CD14-positive monocyte (primary cell): ENCODE data around the gene CNTNAP2. TPM values are rescaled to one million over a fixed set of nuclear protein-coding genes. Genes with fewer than 3 reads are reported as not detected.

ENCODE experiments used
- DNase-seq, 3 donors: peaks; one replicate each; pipeline ENCODE4 v3.0.0-alpha.2; 2011 to 2022
- H2AFZ ChIP-seq: 2 replicates; pipeline ENCODE4 v1.6.0; 2012; ENCODE audit warnings: mild to moderate bottlenecking, low read depth, low read length, inconsistent platforms; ENCODE audit not compliant: insufficient read depth, poor library complexity, severe bottlenecking
- H3K27ac ChIP-seq, 2 donors: 1 replicate in 1 of 2; 2 replicates in 1 of 2; pipeline ENCODE4 v1.5.1; 2012 to 2013; ENCODE audit warnings: low read length in 2 of 2, control low read depth in 1 of 2, inconsistent platforms in 1 of 2, low read depth in 1 of 2, mild to moderate bottlenecking in 1 of 2
- H3K27me3 ChIP-seq, 2 donors: one replicate each; pipeline versions ENCODE4 v1.6.0 to v1.6.1; 2011 to 2013; ENCODE audit warnings: low read length in 2 of 2; ENCODE audit not compliant: control insufficient read depth in 2 of 2, insufficient read depth in 2 of 2
- H3K36me3 ChIP-seq, 2 donors: replicated peaks in 1 of 2; 1 replicate in 1 of 2; 2 replicates in 1 of 2; pipeline versions ENCODE4 v1.5.1 to v1.6.1; 2012 to 2013; ENCODE audit warnings: low read length in 2 of 2, control low read depth in 1 of 2, inconsistent platforms in 1 of 2, mild to moderate bottlenecking in 1 of 2; ENCODE audit not compliant: insufficient read depth in 2 of 2, control insufficient read depth in 1 of 2
- H3K4me1 ChIP-seq, 2 donors: 1 replicate in 1 of 2; 2 replicates in 1 of 2; pipeline versions ENCODE4 v1.5.1 to v1.6.1; 2012 to 2013; ENCODE audit warnings: low read length in 2 of 2, control low read depth in 1 of 2, inconsistent platforms in 1 of 2, mild to moderate bottlenecking in 1 of 2, moderate library complexity in 1 of 2; ENCODE audit not compliant: insufficient read depth in 2 of 2, control insufficient read depth in 1 of 2
- H3K4me2 ChIP-seq: replicated peaks from 2 replicates; pipeline ENCODE3; 2012; ENCODE audit warnings: low read length, moderate library complexity, mild to moderate bottlenecking; ENCODE audit not compliant: poor library complexity, severe bottlenecking; ENCODE audit errors: extremely low read depth
- H3K4me3 ChIP-seq, 3 experiments: fragments of 200-600 bp in 1 of 3; sonication (generic) in 1 of 3; replicated peaks in 1 of 3; 1 replicate in 2 of 3; 2 replicates in 1 of 3; pipeline ENCODE4 v1.5.1; 2011 to 2013; ENCODE audit warnings: low read length in 3 of 3, mild to moderate bottlenecking in 3 of 3, control low read depth in 2 of 3, low read depth in 2 of 3, inconsistent platforms in 1 of 3, moderate library complexity in 1 of 3
- H3K79me2 ChIP-seq: 2 replicates; pipeline ENCODE4 v1.6.0; 2012; ENCODE audit warnings: mild to moderate bottlenecking, control low read depth, inconsistent platforms, low read length, moderate library complexity; ENCODE audit not compliant: insufficient read depth
- H3K9ac ChIP-seq: 2 replicates; pipeline ENCODE4 v1.6.0; 2017; ENCODE audit warnings: low read length, mild to moderate bottlenecking; ENCODE audit not compliant: insufficient read depth, poor library complexity, severe bottlenecking
- H3K9me3 ChIP-seq, 2 donors: replicated peaks in 1 of 2; 1 replicate in 1 of 2; 2 replicates in 1 of 2; pipeline versions ENCODE4 v1.5.1 to v1.6.1; 2012 to 2013; ENCODE audit warnings: low read length in 2 of 2, control low read depth in 1 of 2; ENCODE audit not compliant: control insufficient read depth in 1 of 2, insufficient read depth in 1 of 2
- H4K20me1 ChIP-seq: 2 replicates; pipeline ENCODE4 v1.6.0; 2012; ENCODE audit warnings: mild to moderate bottlenecking, low read length, control low read depth, moderate library complexity; ENCODE audit not compliant: insufficient read depth
- H3K27ac Mint-ChIP-seq, 7 donors: one replicate each; pipeline ENCODE4 v1.8.0; 2020; ENCODE audit warnings: mild to moderate bottlenecking in 7 of 7, mixed read lengths in 7 of 7, moderate library complexity in 6 of 7, inconsistent platforms in 2 of 7
- H3K27me3 Mint-ChIP-seq, 3 donors: one replicate each; pipeline ENCODE4 v1.8.0; 2021 to 2022; ENCODE audit warnings: low read depth in 3 of 3, mild to moderate bottlenecking in 3 of 3, mixed read lengths in 3 of 3, moderate library complexity in 3 of 3, inconsistent platforms in 1 of 3
- H3K36me3 Mint-ChIP-seq, 2 donors: one replicate each; pipeline ENCODE4 v1.8.0; 2020; ENCODE audit warnings: mixed read lengths in 2 of 2, inconsistent platforms in 1 of 2, mild to moderate bottlenecking in 1 of 2
- H3K4me1 Mint-ChIP-seq: one replicate; pipeline ENCODE4 v1.8.0; 2020; ENCODE audit warnings: mild to moderate bottlenecking, mixed read lengths
- H3K4me3 Mint-ChIP-seq, 2 donors: one replicate each; pipeline ENCODE4 v1.8.0; 2020; ENCODE audit warnings: mild to moderate bottlenecking in 2 of 2, mixed read lengths in 2 of 2, moderate library complexity in 1 of 2
- H3K9me3 Mint-ChIP-seq, 7 donors: one replicate each; pipeline ENCODE4 v1.8.0; 2020 to 2022; ENCODE audit warnings: mixed read lengths in 7 of 7, mild to moderate bottlenecking in 6 of 7, moderate library complexity in 6 of 7, inconsistent platforms in 2 of 7
- CTCF ChIP-seq: fragments of 200-600 bp; IDR thresholded peaks from one replicate; pipeline ENCODE4 v1.8.0; 2022; ENCODE audit warnings: antibody characterized with exemption, mild to moderate bottlenecking
- WGBS: methylation state at CpG from one replicate; pipeline ENCODE4 v1.1.5; 2013; ENCODE audit warnings: missing lambda C conversion rate; ENCODE audit not compliant: insufficient coverage; 5-methylcytosine and 5-hydroxymethylcytosine counted together
- intact Hi-C, 2 donors: fragments of 100-400 bp; cut with micrococcal nuclease; formaldehyde crosslinking; loops; one replicate each; pipeline versions ENCODE4 v1.15.0 to v1.15.1; 2023
- polyA plus RNA-seq, 3 donors: library from polyadenylated mRNA; depleted of rRNA in 1 of 3; unstranded in 2 of 3; stranded (reverse) in 1 of 3; fragments of 300-500 nt in 2 of 3; fragments of >200 nt in 1 of 3; fragmentation: Illumina TruSeq in 2 of 3; gene quantifications; 1 replicate in 2 of 3; 2 replicates in 1 of 3; pipeline ENCODE4 v1.2.3, GENCODE V29; 2012 to 2021

The CNTNAP2 gene
- polyA plus RNA-seq, 3 donors = 0.01 TPM; not detected in 2

GRCh38 chr7:147811923-147812322 is 1695.3 kb downstream of the CNTNAP2 start:
- no peak for DNase-seq

GRCh38 chr7:147813316-147813715 is 1696.7 kb downstream of the CNTNAP2 start:
- H3K36me3 ChIP-seq = no peaks in the 10 kb centered on the region
- Mint-ChIP-seq H3K4me3 (no peak overlapping the region), H3K27me3 (peaks cover 0 to 2% (median 2%) of the 10 kb centered on the region in 3 donors), H3K9me3 (peaks cover 0 to 4% (median 2%) of the 10 kb centered on the region in 7 donors), H3K27ac (no peak overlapping the region), H3K36me3 (no peaks in the 10 kb centered on the region), H3K4me1 (no peaks in the 10 kb centered on the region)
- no peaks in the 10 kb centered on the region for H3K79me2 ChIP-seq
- H3K27ac ChIP-seq = no peak overlapping the region
- intact Hi-C loops = no loop called here
- no peak for TF ChIP-seq CTCF
- no peak overlapping the region for H3K4me2 ChIP-seq
- no peaks in the 10 kb centered on the region for H3K27me3 ChIP-seq
- no peak overlapping the region for H3K9ac ChIP-seq
- DNase-seq = no peak
- H3K4me1 ChIP-seq = no peaks in the 10 kb centered on the region
- no peak overlapping the region for H2AFZ ChIP-seq
- no peaks in the 10 kb centered on the region for H4K20me1 ChIP-seq
- peaks cover 0 to 2% of the 10 kb centered on the region in 2 donors for H3K9me3 ChIP-seq
- no peak overlapping the region for H3K4me3 ChIP-seq

More at GRCh38 chr7:147811923-147812322, 1695.3 kb downstream of the CNTNAP2 start:
- Mint-ChIP-seq H3K4me1 (no peaks in the 10 kb centered on the region), H3K9me3 (peaks cover 0 to 4% (median 1%) of the 10 kb centered on the region in 7 donors), H3K27me3 (peaks cover 0 to 2% (median 2%) of the 10 kb centered on the region in 3 donors), H3K36me3 (no peaks in the 10 kb centered on the region), H3K4me3 (no peak overlapping the region), H3K27ac (no peak overlapping the region)
- H3K4me1 ChIP-seq = no peaks in the 10 kb centered on the region
- H3K9me3 ChIP-seq = peaks cover 0 to 2% of the 10 kb centered on the region in 2 donors
- 90% methylated on average over 1 of the region's 5 CpGs for WGBS
- no peaks in the 10 kb centered on the region for H3K36me3 ChIP-seq
- no peak overlapping the region for H3K4me3 ChIP-seq
- no peak overlapping the region for H3K9ac ChIP-seq
- H3K27ac ChIP-seq = no peak overlapping the region
- H3K4me2 ChIP-seq = no peak overlapping the region
- no peak overlapping the region for H2AFZ ChIP-seq
- TF ChIP-seq CTCF = no peak
- H3K79me2 ChIP-seq = no peaks in the 10 kb centered on the region
- H3K27me3 ChIP-seq = no peaks in the 10 kb centered on the region
- intact Hi-C loops = no loop called here
- H4K20me1 ChIP-seq = no peaks in the 10 kb centered on the region
